SW 1271 (cell line): ENCODE results near the gene ZNF134.
A peak's percentile ranks its signal among the peaks of the same experiment; 100 is the strongest.

Experiments
- DNase-seq, 2 experiments: peaks; one replicate each; lab custom pipeline; 2025; lab: John Stamatoyannopoulos, UW

ZNF134 gene

GRCh38 chr19:57613941-57614743 lies at the start of gene ZNF134:
ZNF134 (plus strand) TSS chr19:57614242; CDS start chr19:57619469, 5,227 bp downstream.
- DNase-seq = peak; percentile 46 to 78

- DNase-seq = no peak
These were observed 47.4 kb upstream of the ZNF134 start for GRCh38 chr19:57566396-57567265.

- DNase-seq = no peak
These were observed 43.3 kb upstream of the ZNF134 start for GRCh38 chr19:57570707-57571106.

GRCh38 chr19:57572415-57572947 lies 41.6 kb upstream of the ZNF134 start:
- DNase-seq = no peak

- DNase-seq = no peak
These were observed 37.4 kb upstream of the ZNF134 start for GRCh38 chr19:57576661-57577060.

GRCh38 chr19:57578487-57579205 lies 35.4 kb upstream of the ZNF134 start, which contains the start of gene ZNF416:
ZNF416 (minus strand) TSS chr19:57578911; CDS start chr19:57578704, 207 bp downstream.
- peak; percentile 88 to 95 for DNase-seq

- no peak for DNase-seq
These were observed 30.9 kb upstream of the ZNF134 start for GRCh38 chr19:57583104-57583520.

GRCh38 chr19:57583521-57584416 lies 30.3 kb upstream of the ZNF134 start, which contains the start of gene ZIK1:
ZIK1 (plus strand) TSS chr19:57584145; CDS start chr19:57584357, 212 bp downstream.
- DNase-seq = no peak

GRCh38 chr19:57587529-57587928 lies 26.5 kb upstream of the ZNF134 start:
- DNase-seq = no peak

GRCh38 chr19:57599377-57599760 lies 14.7 kb upstream of the ZNF134 start:
- DNase-seq = no peak

- DNase-seq = peak; percentile 71 to 78
These were observed 14.2 kb upstream of the ZNF134 start, which contains the start of gene ZNF530 for GRCh38 chr19:57599761-57600383. ZNF530 (plus strand) TSS chr19:57599885; CDS start chr19:57604346, 4,461 bp downstream.

- no peak for DNase-seq
These were observed 7.1 kb upstream of the ZNF134 start for GRCh38 chr19:57606931-57607330.

- DNase-seq = no peak
These were observed 2.9 kb upstream of the ZNF134 start for GRCh38 chr19:57611113-57611512.

- DNase-seq = no peak
These were observed 1.3 kb downstream of the ZNF134 start for GRCh38 chr19:57615346-57615745.

GRCh38 chr19:57620673-57621348 lies 6.8 kb downstream of the ZNF134 start:
- no peak for DNase-seq

- no peak for DNase-seq
These were observed 9.0 kb downstream of the ZNF134 start for GRCh38 chr19:57623091-57623490.

- peak; percentile 65 to 87 for DNase-seq
These were observed 19.2 kb downstream of the ZNF134 start, which contains the start of gene ZNF211 for GRCh38 chr19:57632987-57633831. ZNF211 (plus strand) TSS chr19:57633168; CDS start chr19:57633347, 179 bp downstream.

- no peak for DNase-seq
These were observed 19.7 kb downstream of the ZNF134 start for GRCh38 chr19:57633832-57634131.

GRCh38 chr19:57637379-57637778 lies 23.3 kb downstream of the ZNF134 start:
- DNase-seq = no peak
